Cardiac fibroblast (primary cell): ENCODE results near the gene RND1.
"Not testable (repeated sequence)": the region's sequence is repeated elsewhere in the genome, so short reads cannot be mapped to it uniquely, and the experiment has no call there.

ENCODE experiments used
- DNase-seq, 2 donors: peaks; one replicate each; pipeline versions ENCODE4 v3.0.0 to v3.0.0-alpha.2; 2010; ENCODE audit warnings: low read depth in 2 of 2
- H3K4me3 ChIP-seq, 2 donors: replicated peaks in 1 of 2; 1 replicate in 1 of 2; 2 replicates in 1 of 2; pipeline ENCODE4 v1.5.1; 2011; ENCODE audit warnings: low read depth in 2 of 2, low read length in 2 of 2, mild to moderate bottlenecking in 2 of 2, moderate library complexity in 1 of 2
- TF ChIP-seq, protein P1 (sequence below): IDR thresholded peaks from one replicate; pipeline ENCODE4 v1.5.1; 2011; ENCODE audit warnings: low read depth, mild to moderate bottlenecking, low read length, inconsistent platforms

Gene RND1

DNA sequence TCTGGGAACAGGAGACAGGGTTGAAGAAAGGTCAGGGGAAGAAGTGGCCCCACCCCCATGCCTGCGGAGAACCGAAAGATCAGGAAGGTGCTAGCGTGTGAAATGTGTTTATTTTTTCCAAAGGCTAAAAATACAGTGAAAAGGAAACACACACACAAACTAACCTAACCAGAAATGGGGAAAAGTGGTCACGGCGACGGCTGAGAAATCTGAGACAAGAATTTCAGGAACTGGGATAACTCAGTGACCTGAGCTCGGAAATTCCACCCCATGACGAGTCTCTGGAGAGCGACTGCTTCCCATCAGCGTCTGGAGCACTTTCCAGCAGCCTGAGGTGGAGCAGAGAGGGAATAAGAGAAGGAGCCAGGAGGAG lies 16.6 kb upstream of the RND1 start:
- DNase-seq: peak; percentile 30 to 72
- TF ChIP-seq, protein P1, sequence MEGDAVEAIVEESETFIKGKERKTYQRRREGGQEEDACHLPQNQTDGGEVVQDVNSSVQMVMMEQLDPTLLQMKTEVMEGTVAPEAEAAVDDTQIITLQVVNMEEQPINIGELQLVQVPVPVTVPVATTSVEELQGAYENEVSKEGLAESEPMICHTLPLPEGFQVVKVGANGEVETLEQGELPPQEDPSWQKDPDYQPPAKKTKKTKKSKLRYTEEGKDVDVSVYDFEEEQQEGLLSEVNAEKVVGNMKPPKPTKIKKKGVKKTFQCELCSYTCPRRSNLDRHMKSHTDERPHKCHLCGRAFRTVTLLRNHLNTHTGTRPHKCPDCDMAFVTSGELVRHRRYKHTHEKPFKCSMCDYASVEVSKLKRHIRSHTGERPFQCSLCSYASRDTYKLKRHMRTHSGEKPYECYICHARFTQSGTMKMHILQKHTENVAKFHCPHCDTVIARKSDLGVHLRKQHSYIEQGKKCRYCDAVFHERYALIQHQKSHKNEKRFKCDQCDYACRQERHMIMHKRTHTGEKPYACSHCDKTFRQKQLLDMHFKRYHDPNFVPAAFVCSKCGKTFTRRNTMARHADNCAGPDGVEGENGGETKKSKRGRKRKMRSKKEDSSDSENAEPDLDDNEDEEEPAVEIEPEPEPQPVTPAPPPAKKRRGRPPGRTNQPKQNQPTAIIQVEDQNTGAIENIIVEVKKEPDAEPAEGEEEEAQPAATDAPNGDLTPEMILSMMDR: no peak

DNA sequence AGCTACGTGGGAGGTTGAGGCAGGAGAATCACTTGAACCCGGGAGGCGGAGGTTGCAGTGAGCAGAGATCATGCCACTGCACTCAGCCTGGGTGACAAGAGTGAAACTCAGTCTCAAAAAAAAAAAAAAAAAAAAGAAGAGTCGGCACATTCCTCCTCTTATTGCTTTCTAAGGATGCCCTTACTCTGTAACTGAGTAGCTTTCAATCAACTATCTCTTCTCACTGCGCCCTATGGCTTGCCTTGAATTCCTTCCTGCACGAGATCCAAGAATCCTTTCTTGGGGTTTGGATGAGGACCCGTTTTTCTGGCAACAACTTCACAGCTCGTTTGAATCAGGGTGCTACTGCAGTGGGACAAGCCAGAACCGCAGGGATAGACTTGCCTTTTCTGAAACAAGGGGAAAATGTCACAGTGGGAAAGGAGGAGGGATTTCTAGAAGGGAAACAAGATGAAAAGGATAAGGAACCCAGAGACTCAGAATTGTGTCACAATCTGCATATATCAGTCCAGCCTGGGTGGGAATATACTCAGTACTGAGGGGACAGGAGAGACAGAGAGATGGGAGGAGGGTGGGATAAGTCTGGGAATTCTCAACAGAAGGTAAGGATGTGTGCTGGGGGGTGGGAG lies 16.1 kb upstream of the RND1 start:
- TF ChIP-seq, protein P1: no peak
- peak in 1 of 2 donors; percentile 27 for DNase-seq
- peak overlapping the region in 1 of 2 donors; percentile 2 for H3K4me3 ChIP-seq

More for the DNA sequence above, 16.6 kb upstream of the RND1 start:
- H3K4me3 ChIP-seq: peak overlapping the region in 1 of 2 donors; percentile 2

DNA sequence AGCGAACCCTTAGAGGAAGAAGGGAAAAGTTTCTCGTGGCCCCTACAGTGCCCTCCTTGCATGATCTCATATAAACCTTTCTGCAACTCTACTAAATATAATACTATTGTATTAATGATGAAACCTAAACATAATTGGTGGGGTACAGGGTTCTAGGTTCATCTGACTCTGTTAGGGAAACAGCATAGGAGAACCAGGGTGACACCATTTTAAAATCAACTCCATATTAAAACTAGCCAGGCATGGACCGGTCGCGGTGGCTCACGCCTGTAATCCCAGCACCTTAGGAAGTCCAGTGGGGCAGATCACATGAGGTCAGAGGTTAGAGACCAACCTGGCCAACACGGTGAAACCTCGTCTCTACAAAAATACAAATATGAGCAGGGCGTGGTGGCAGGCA lies 15.0 kb upstream of the RND1 start:
- H3K4me3 ChIP-seq: no peak overlapping the region
- no peak for DNase-seq
- TF ChIP-seq, protein P1: no peak

DNA sequence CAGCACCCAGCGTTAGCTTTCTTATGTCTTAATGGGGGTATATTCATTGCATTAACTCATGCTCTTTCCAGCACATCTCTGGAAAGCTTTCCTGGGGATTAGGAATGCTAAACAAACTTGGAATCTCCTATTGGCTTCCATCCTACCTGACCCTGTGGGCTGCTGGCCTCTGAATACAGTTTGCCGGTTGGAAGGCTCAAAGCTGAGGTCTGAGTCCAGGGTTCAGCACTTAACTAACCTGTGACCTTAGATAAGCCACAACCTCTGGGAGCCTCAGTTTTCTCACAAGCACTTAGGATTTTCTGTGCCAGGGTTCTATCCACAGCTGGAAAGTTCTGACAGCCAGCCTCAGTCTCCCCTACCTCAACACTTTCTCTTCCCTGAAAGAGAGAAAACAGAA lies 12.9 kb upstream of the RND1 start:
- DNase-seq: no peak
- no peak overlapping the region for H3K4me3 ChIP-seq
- TF ChIP-seq, protein P1: no peak

DNA sequence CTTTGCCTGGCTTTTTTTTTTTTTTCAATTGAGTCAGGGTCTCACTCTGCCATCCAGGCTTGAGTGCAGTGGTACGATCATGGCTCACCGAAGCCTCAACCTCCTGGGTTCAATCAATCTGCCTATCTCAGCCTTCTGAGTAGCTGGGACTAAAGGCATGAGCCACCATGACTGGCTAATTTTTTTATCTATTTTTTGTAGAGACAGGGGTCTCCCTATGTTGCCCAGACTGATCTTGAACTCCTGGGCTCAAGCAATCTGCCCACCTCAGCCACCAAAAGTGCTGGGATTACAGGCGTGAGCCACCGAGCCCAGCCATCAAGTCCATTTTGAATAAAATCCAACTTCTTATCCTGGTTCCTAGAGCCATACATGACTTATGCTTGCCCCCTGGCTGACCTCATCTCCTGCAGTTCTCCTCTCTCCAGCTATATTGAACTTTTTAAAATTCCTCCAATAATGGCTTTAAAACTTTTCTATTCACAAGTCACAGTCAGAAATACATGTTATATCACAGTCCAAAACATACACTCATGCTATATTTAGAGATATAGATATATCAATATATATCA lies 10.4 kb upstream of the RND1 start:
- TF ChIP-seq, protein P1: no peak
- DNase-seq: peak in 1 of 2 donors; percentile 62
- no peak overlapping the region for H3K4me3 ChIP-seq

DNA sequence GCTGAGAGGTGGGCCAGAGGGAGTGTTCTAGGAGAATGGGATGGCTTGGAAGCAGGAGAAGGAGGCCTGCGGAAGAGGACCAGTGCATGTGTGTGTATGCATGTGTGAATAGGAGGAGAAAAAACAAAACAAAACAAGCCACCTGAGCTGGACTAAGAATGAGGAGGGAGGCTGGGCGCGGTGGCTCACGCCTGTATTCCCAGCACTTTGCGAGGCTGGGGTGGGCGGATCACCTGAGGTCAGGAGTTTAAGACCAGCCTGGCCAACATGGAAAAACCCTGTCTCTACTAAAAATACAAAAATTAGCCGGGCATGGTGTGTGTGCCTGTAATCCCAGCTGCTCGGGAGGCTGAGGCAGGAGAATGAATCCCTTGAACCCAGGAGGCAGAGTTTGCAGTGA lies 7.9 kb upstream of the RND1 start:
- not testable (repeated sequence) for DNase-seq, H3K4me3 ChIP-seq

DNA sequence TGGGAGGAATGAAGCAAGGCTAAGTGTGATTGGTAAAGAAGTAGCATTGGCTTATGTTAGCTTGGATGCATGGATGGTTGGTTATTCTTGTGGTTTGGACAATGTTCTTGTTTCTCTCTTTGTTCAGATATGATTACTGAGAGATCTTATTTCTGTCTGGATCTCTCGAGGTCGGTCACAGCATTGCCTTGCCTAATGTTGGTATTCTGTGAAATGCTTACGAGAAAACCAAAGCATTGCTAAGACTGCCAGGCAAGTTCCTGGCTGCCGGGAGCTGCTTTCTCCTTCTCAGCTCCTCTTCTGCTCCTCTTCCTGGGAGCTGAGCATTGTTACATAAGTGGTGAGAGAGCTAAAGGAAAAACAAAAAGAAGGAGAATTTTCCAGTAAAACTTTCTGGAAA lies 7.4 kb upstream of the RND1 start:
- TF ChIP-seq, protein P1: no peak
- peak in 1 of 2 donors; percentile 13 for DNase-seq
- H3K4me3 ChIP-seq: no peak overlapping the region
